Activated CD4-positive, alpha-beta memory T cell treated with anti-CD3 and anti-CD28 coated beads for 36 hours (primary cell): ENCODE data around the gene PDCD1LG2. TPM values are rescaled to one million over a fixed set of nuclear protein-coding genes. Genes with fewer than 3 reads are reported as not detected.

Experiments
- CTCF ChIA-PET: fragments of 350-600 bp; sonication (Branson Sonifier 250); formaldehyde crosslinking; loops from one replicate; lab custom pipeline; 2021; ENCODE audit warnings: antibody characterized with exemption, inconsistent platforms; lab: Charles Lee
- POLR2A ChIA-PET: fragments of 350-600 bp; sonication (Branson Sonifier 250); formaldehyde crosslinking; loops from one replicate; lab custom pipeline; 2021; ENCODE audit warnings: antibody characterized with exemption; lab: Charles Lee
- DNase-seq: peaks from one replicate; pipeline ENCODE4 v3.0.0-alpha.2; 2020
- H3K27ac Mint-ChIP-seq: one replicate; pipeline ENCODE4 v1.8.0; 2021; ENCODE audit warnings: mixed read lengths
- H3K27me3 Mint-ChIP-seq: one replicate; pipeline ENCODE4 v1.8.0; 2021; ENCODE audit warnings: mixed read lengths
- H3K36me3 Mint-ChIP-seq: one replicate; pipeline ENCODE4 v1.8.0; 2021; ENCODE audit warnings: mixed read lengths
- H3K4me1 Mint-ChIP-seq: one replicate; pipeline ENCODE4 v1.8.0; 2021; ENCODE audit warnings: low read depth, mixed read lengths
- H3K4me3 Mint-ChIP-seq: one replicate; pipeline ENCODE4 v1.8.0; 2021; ENCODE audit warnings: mild to moderate bottlenecking, mixed read lengths
- H3K9me3 Mint-ChIP-seq: one replicate; pipeline ENCODE4 v1.8.0; 2021; ENCODE audit warnings: mixed read lengths
- intact Hi-C: fragments of 100-400 bp; cut with micrococcal nuclease; formaldehyde crosslinking; loops from one replicate; pipeline ENCODE4 v1.15.1; 2023
- total RNA-seq, 2 experiments: library from RNA; stranded (reverse); gene quantifications; one replicate each; pipeline ENCODE4 v1.2.3, GENCODE V29; 2021

The PDCD1LG2 gene
- total RNA-seq, 2 experiments from 2014 or later = 0.73 to 0.83 TPM

DNA sequence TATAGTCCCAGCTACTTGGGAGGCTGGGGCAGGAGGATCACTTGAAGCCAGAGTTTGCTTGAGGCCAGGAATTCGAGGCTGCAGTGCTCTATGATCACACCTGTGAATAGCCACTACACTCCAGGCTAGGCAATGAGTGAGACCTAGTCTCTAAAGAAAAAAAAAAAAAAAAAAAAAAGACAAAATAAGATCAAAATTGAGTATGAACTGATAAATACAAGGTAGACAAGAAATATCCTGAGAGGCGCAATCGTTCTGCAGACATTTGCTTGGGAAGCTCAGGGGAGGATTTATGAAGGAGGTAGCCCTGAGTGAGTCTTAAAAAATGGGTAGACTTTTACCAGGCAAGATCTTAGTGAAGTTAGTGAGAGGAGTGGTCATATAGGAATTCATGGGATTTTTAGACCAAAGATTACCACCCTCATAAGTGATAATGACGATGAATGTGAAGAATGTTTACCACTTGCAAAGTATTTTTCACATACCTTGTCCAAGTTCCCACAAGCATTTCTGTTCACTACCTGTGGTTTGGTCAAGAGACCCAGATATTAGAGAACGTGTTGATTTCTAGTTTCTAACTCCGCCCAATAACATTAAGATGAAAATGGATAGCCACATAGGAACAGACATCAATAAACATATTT lies 4.4 kb downstream of the PDCD1LG2 start:
- Mint-ChIP-seq H3K27me3 (no peaks in the 10 kb centered on the region), H3K4me3 (no peak overlapping the region), H3K4me1 (peaks cover 63% of the 10 kb centered on the region), H3K36me3 (no peaks in the 10 kb centered on the region), H3K9me3 (no peaks in the 10 kb centered on the region), H3K27ac (no peak overlapping the region)
- ChIA-PET CTCF (no interaction called here), POLR2A (no interaction called here)
- DNase-seq = no peak
- intact Hi-C loops = no loop called here

DNA sequence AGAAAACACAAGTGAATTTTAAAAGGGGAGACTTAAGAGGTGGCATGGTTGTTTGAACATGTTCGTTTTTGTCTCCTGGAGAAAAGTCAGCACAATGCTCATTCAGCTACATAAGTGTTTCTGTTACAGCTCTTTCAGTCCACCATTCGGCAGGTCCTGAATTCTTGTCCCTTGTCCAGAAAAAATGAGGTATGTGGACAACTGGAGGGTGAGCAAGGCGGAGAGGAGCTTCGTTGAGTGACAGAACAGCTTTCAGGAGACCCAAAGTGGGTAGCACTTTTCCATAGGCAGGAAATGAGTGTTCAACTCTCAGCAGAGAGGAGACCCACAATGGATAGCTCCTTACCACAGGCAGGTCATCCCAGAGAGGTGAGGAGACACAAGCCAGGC lies 4.9 kb downstream of the PDCD1LG2 start:
- Mint-ChIP-seq H3K4me1 (peaks cover 60% of the 10 kb centered on the region), H3K27me3 (no peaks in the 10 kb centered on the region), H3K9me3 (no peaks in the 10 kb centered on the region), H3K27ac (no peak overlapping the region), H3K36me3 (no peaks in the 10 kb centered on the region), H3K4me3 (no peak overlapping the region)
- intact Hi-C loops = no loop called here
- POLR2A ChIA-PET = no interaction called here
- CTCF ChIA-PET = no interaction called here
- DNase-seq = no peak

DNA sequence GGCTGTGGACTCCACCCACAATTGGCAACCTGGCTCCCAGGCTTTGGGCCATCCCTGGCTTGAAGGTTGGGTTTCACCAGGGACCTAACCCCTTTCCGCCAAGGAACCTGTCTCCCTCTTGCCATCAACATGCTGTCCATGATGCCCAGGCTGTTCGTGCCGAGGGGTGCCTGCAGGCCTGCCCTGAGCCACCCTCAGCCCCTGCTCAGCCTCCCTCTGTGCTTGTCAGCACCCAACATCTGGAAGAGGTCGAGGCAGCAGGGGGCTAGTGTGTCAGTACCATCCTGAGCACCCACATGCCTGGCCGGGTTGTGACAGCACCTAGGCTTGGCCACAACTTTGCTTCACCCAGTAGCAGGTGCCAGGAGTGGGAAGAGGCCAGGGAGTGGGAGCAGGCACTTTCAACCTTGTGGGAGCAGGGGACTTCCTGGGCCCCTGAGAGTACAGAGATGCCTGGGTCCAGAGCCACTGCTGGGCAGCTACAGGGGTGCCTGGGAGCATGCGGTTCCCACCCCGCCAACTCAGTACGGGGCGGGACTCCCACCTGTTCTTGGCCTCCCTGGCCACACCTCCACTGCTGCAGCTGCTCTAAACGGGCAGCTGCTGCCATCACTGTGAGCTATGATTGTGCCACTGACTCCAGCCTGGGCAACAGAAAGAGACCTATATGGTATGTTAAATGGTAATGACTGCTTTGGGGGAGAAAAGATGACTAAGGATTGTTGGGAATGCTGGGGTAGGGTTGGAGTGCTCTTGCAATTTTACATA lies 6.3 kb downstream of the PDCD1LG2 start:
- peaks cover 46% of the 10 kb centered on the region for H3K4me1 Mint-ChIP-seq
- POLR2A ChIA-PET = no interaction called here
- H3K9me3 Mint-ChIP-seq = no peaks in the 10 kb centered on the region
- no peak for DNase-seq
- no peaks in the 10 kb centered on the region for H3K36me3 Mint-ChIP-seq
- intact Hi-C loops = no loop called here
- no peak overlapping the region for H3K4me3 Mint-ChIP-seq
- H3K27me3 Mint-ChIP-seq = no peaks in the 10 kb centered on the region
- no peak overlapping the region for H3K27ac Mint-ChIP-seq
- CTCF ChIA-PET = no interaction called here

DNA sequence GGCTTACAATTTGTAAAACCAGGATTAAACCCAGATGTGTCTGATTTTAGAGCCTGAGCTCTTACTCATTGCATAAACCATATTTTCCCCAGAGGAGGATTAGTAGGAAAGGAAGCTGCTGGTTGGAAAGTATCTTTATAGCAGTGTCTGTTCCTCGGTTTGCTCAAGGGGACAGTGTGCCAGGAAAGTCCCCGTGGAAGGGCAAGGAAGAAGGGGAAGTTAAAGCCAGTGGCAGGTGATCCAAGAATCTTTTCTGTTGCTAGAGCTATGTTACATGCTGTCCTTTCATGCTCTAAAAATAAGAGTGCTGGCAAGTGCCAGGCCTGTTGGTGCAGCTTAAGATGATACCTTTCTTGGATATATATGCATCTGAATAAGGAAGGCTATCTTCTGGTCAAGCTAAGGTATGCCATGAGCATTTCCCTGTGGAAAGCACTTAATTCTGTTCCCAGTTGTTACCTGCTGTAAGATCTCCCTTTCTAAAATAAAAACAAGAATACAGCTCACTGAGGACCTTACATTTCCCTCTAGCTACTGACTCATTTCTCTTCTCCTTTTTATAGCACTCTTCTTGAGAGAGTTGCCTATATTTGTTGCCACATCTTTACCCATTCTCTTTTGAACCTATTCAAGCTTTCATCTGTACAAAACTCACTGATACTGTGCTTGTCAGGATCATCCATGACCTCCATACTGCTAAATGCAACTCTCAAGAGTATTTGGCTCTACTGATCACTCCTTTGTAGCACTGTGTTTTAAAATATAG lies 8.0 kb downstream of the PDCD1LG2 start:
- peaks cover 31% of the 10 kb centered on the region for H3K4me1 Mint-ChIP-seq
- H3K4me3 Mint-ChIP-seq = no peak overlapping the region
- no peaks in the 10 kb centered on the region for H3K9me3 Mint-ChIP-seq
- no peak for DNase-seq
- no peaks in the 10 kb centered on the region for H3K27me3 Mint-ChIP-seq
- H3K27ac Mint-ChIP-seq = peak overlapping the region; percentile 47
- ChIA-PET CTCF (interaction anchor here (0.7 to 1.0 kb wide), 4 partner anchors 41 to 72 kb away, joined by 3 to 7 read pairs (median 4); partner anchors contain the start of gene CD274), POLR2A (interaction anchor here (0.9 to 1.6 kb wide), 4 partner anchors 8 to 65 kb away, joined by 3 to 7 read pairs (median 3); partner anchors contain the start of gene PDCD1LG2)
- intact Hi-C loops = loop anchor here (1.0 to 2.0 kb wide), 3 partner anchors 8 to 68 kb away; partner anchors contain the start of genes CD274 and PDCD1LG2
- H3K36me3 Mint-ChIP-seq = no peaks in the 10 kb centered on the region

DNA sequence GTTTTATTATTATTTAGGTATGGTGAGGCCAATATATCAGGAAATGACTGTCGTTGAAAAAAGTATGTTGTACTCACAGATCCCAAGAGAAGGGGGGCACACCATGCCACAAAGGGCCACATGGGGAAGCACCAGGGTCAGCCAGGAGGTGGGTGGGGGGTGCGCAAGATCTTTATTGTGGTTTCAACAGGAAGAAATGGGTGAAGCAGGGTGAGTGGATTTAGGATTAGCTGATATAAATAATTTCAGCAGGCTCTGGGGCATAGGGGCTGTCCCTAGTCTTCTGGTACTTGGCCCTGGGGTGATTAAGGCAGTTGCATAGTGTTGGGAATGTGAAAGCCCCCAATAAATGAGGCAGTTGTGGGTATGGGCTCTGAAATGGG lies 8.6 kb downstream of the PDCD1LG2 start:
- intact Hi-C loops = loop anchor here (1.0 to 2.0 kb wide), 3 partner anchors 9 to 68 kb away; partner anchors contain the start of genes CD274 and PDCD1LG2
- POLR2A ChIA-PET = interaction anchor here (0.9 to 1.6 kb wide), 4 partner anchors 9 to 64 kb away, joined by 3 to 7 read pairs (median 3); partner anchors contain the start of gene PDCD1LG2
- peak overlapping the region; percentile 47 for H3K27ac Mint-ChIP-seq

DNA sequence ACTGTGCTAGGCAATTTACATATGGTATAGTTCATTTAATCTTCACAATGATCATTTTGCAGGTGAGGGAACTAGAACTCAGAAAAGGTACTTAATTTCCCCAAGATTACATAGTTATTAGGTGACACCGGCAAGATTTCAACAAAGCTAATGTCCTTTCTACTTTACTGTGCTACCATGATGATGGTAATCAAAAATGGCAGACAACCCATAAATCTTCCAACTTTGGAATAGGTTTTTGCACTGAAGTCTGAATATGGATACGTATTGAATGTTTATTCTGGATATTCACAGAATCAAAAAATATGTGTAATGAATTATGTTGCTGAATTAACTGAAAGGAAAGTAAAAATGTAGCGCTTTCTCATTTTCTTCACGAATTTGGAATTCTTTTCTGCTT lies 13.8 kb downstream of the PDCD1LG2 start:
- peaks cover 8% of the 10 kb centered on the region for H3K4me1 Mint-ChIP-seq
- no peaks in the 10 kb centered on the region for H3K9me3 Mint-ChIP-seq
- ChIA-PET POLR2A (no interaction called here), CTCF (no interaction called here)
- no peaks in the 10 kb centered on the region for H3K36me3 Mint-ChIP-seq
- no peak overlapping the region for H3K4me3 Mint-ChIP-seq
- no peak overlapping the region for H3K27ac Mint-ChIP-seq
- intact Hi-C loops = no loop called here
- no peak for DNase-seq
- no peaks in the 10 kb centered on the region for H3K27me3 Mint-ChIP-seq

More for the DNA sequence above, 8.6 kb downstream of the PDCD1LG2 start:
- no peaks in the 10 kb centered on the region for H3K36me3 Mint-ChIP-seq
- peak; percentile 72 for DNase-seq
- no peaks in the 10 kb centered on the region for H3K9me3 Mint-ChIP-seq
- H3K27me3 Mint-ChIP-seq = no peaks in the 10 kb centered on the region
- CTCF ChIA-PET = no interaction called here
- no peak overlapping the region for H3K4me3 Mint-ChIP-seq
- peaks cover 31% of the 10 kb centered on the region for H3K4me1 Mint-ChIP-seq

DNA sequence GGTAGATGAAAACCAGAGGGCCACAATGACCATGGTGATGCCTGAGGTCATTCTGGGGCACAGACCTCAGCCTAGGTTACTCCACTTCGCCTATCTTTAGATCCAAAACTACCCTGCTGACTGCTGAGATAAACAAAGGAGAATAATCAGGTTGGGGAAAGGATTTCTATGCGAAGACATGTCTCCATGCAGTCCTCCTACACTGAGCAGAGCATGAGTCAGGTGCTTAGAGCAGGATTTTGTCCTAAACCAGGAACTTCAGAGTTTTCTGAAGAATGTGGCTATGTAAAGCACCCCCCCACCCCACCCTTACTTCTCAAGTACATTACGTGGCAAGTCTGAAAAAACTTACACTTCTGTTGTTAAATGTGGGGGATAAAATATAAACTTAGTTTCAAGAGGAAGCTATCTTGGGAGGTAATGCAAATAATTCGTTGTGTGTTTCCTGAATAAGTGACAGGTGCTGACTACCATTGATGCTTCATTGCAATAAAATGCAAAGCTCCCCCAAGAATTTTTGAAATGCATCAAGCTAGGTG lies 19.4 kb downstream of the PDCD1LG2 start:
- Mint-ChIP-seq H3K9me3 (no peaks in the 10 kb centered on the region), H3K27me3 (no peaks in the 10 kb centered on the region), H3K36me3 (no peaks in the 10 kb centered on the region), H3K27ac (peak overlapping the region; percentile 34), H3K4me3 (no peak overlapping the region), H3K4me1 (peaks cover 43% of the 10 kb centered on the region)
- intact Hi-C loops = no loop called here
- CTCF ChIA-PET = interaction anchor here (0.6 kb wide), 1 partner anchor 82 kb away, joined by 3 read pairs; no protein-coding TSS in a partner anchor
- DNase-seq = no peak
- POLR2A ChIA-PET = interaction anchor here (0.9 to 1.6 kb wide), 2 partner anchors 37 to 71 kb away, joined by 3 to 4 read pairs; no protein-coding TSS in a partner anchor

DNA sequence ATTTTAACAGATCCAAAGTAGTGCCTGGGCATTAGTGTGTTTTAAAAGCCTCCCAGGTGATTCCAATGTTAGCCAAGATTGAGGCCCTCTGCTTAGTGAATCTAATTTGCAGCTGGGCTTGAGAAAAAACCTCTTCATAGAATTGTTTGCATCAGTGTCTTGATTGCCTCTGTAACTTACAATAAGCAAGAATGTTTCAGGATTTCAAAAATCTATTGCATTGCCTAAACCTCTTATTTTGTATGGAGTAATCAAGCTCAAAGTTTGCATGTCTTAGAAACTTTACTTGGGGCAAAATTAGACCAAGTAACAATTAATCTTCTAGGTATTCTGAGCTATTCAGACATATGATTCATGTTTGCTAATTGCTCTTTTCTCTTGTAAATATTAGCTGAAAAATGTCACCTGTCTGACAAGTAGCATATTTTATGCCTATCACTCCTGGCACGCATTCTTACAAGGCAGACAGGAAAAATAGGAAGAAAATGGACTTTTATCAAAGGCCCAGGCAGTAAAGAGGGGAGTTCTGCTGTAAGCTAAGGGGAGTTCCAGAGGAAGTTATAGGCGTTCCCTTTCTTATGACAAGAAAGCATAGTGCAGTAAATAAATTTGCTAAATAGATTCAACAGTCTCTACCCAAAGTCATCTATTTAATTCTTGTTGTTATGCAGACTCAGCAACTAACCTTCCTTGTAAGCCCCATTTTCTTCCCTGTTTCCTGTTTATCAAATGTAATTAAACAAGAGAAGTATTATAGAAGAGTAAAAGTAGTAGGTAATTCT lies 21.0 kb downstream of the PDCD1LG2 start:
- DNase-seq = no peak
- Mint-ChIP-seq H3K36me3 (peaks cover 3% of the 10 kb centered on the region), H3K4me1 (peaks cover 43% of the 10 kb centered on the region), H3K4me3 (no peak overlapping the region), H3K27me3 (no peaks in the 10 kb centered on the region), H3K9me3 (no peaks in the 10 kb centered on the region), H3K27ac (peak overlapping the region; percentile 9)
- ChIA-PET CTCF (interaction anchor here (1.0 kb wide), 1 partner anchor 18 kb away, joined by 4 read pairs; no protein-coding TSS in a partner anchor), POLR2A (interaction anchor here (0.6 to 1.6 kb wide), 2 partner anchors 72 to 669 kb away, joined by 3 to 4 read pairs; no protein-coding TSS in a partner anchor)
- intact Hi-C loops = no loop called here

DNA sequence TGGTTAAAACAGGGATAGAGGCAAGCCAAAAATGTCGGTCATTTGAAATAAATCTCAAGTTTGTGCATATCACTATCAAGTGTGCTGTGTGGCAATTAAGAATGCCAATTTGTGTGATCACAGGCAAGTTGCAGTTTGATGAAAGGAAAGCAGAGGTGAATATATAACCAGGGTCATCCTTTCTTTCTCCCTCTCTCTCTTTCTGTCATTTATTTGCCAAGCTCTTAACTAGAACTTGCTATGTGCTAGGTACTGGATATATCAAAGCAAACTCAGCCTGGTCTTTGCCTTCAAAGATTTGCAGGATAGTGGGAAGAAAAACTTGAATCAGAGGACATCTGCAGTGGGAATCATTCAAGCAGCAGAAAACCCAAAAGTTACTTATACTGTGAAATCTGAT lies 22.0 kb downstream of the PDCD1LG2 start:
- H3K9me3 Mint-ChIP-seq = no peaks in the 10 kb centered on the region
- DNase-seq = no peak
- no peak overlapping the region for H3K27ac Mint-ChIP-seq
- ChIA-PET POLR2A (no interaction called here), CTCF (interaction anchor here (0.8 to 1.0 kb wide), 2 partner anchors 19 to 21 kb away, joined by 3 to 4 read pairs; no protein-coding TSS in a partner anchor)
- H3K4me3 Mint-ChIP-seq = no peak overlapping the region
- no peaks in the 10 kb centered on the region for H3K27me3 Mint-ChIP-seq
- peaks cover 4% of the 10 kb centered on the region for H3K36me3 Mint-ChIP-seq
- intact Hi-C loops = no loop called here
- peaks cover 43% of the 10 kb centered on the region for H3K4me1 Mint-ChIP-seq

DNA sequence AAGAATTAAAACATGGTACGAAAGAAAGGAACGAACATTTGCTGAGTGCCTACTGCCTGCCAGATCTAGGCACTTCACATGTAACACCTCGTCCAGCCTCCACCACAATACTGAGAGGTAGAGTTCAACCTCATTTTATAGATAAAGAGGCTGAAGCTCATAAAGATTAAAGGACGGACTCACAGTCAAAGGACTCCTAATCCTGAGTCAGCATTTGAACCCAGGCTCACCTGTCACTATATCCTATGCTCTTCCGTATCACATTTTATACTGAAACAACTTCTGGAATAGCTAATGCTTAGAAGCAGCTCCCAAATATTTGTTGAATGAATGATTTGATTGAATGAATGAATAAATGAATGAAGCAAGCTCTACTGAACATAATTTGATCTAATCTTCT lies 22.5 kb downstream of the PDCD1LG2 start:
- H3K36me3 Mint-ChIP-seq = peaks cover 4% of the 10 kb centered on the region
- no peak overlapping the region for H3K4me3 Mint-ChIP-seq
- no peaks in the 10 kb centered on the region for H3K27me3 Mint-ChIP-seq
- peaks cover 43% of the 10 kb centered on the region for H3K4me1 Mint-ChIP-seq
- no peak for DNase-seq
- no peaks in the 10 kb centered on the region for H3K9me3 Mint-ChIP-seq
- ChIA-PET CTCF (interaction anchor here (0.8 to 1.0 kb wide), 2 partner anchors 21 to 68 kb away, joined by 3 to 4 read pairs; no protein-coding TSS in a partner anchor), POLR2A (no interaction called here)
- intact Hi-C loops = no loop called here
- H3K27ac Mint-ChIP-seq = no peak overlapping the region

DNA sequence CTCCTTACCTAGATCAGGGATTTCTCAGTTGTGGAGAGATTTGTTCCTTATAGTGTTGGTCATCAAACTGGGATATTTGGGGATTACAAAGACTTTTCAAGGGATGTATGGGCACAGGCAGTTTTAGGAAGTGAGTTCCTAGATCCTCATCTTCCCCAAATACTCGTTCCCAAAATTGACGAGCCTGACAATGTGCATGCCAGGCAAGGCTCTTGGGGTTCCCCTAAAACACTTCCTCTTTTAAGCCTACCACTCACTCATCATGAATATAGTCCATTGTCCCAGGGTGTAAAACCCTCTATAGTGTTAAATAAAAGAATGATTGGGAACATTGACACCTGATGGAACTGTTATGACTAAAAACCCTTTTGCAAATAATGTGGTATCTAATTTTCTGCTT lies 26.4 kb downstream of the PDCD1LG2 start:
- ChIA-PET CTCF (no interaction called here), POLR2A (no interaction called here)
- no peak for DNase-seq
- peaks cover 30% of the 10 kb centered on the region for H3K4me1 Mint-ChIP-seq
- intact Hi-C loops = no loop called here
- H3K4me3 Mint-ChIP-seq = no peak overlapping the region
- H3K9me3 Mint-ChIP-seq = no peaks in the 10 kb centered on the region
- peaks cover 4% of the 10 kb centered on the region for H3K36me3 Mint-ChIP-seq
- no peak overlapping the region for H3K27ac Mint-ChIP-seq
- H3K27me3 Mint-ChIP-seq = no peaks in the 10 kb centered on the region
